Fibroblast of lung (primary cell): Measurements from ENCODE around the gene ARL15. TPM values are rescaled to one million over a fixed set of nuclear protein-coding genes. Genes with fewer than 3 reads are reported as not detected.
A peak's percentile ranks its signal among the peaks of the same experiment; 100 is the strongest.

ENCODE experiments used
- DNase-seq, 2 donors: peaks; one replicate each; pipeline versions ENCODE4 v3.0.0 to v3.0.0-alpha.2; 2010; ENCODE audit warnings: low read depth in 2 of 2
- H2AFZ ChIP-seq: 2 replicates; pipeline ENCODE4 v1.5.1; 2012; ENCODE audit warnings: low read length, control low read depth, inconsistent platforms
- H3K27ac ChIP-seq: 2 replicates; pipeline ENCODE4 v1.5.1; 2011; ENCODE audit warnings: low read length, control low read depth; ENCODE audit not compliant: insufficient read depth
- H3K27me3 ChIP-seq: 2 replicates; pipeline ENCODE4 v1.5.1; 2011; ENCODE audit warnings: mild to moderate bottlenecking, low read length; ENCODE audit not compliant: control insufficient read depth, insufficient read depth
- H3K36me3 ChIP-seq: 2 replicates; pipeline ENCODE4 v1.5.1; 2011; ENCODE audit warnings: low read length; ENCODE audit not compliant: control insufficient read depth, insufficient read depth
- H3K4me1 ChIP-seq: 2 replicates; pipeline ENCODE4 v1.5.1; 2011; ENCODE audit warnings: low read length; ENCODE audit not compliant: control insufficient read depth, insufficient read depth; ENCODE audit errors: extremely low read depth
- H3K4me2 ChIP-seq: 2 replicates; pipeline ENCODE4 v1.5.1; 2011; ENCODE audit warnings: low read length, control low read depth; ENCODE audit not compliant: insufficient read depth; ENCODE audit errors: extremely low read depth
- H3K4me3 ChIP-seq, 4 experiments: fragments of 200-600 bp in 1 of 4; sonication (generic) in 1 of 4; replicated peaks in 1 of 4; 2 replicates each; pipeline ENCODE4 v1.5.1; 2011 to 2016; ENCODE audit warnings: low read length in 4 of 4, low read depth in 3 of 4, mild to moderate bottlenecking in 3 of 4, control low read depth in 2 of 4, inconsistent platforms in 1 of 4, mixed read lengths in 1 of 4; ENCODE audit not compliant: insufficient read depth in 1 of 4; ENCODE audit errors: control extremely low read depth in 1 of 4
- H3K79me2 ChIP-seq: 2 replicates; pipeline ENCODE4 v1.5.1; 2012; ENCODE audit warnings: mild to moderate bottlenecking, low read length, inconsistent platforms; ENCODE audit not compliant: control insufficient read depth, insufficient read depth
- H3K9ac ChIP-seq: 2 replicates; pipeline ENCODE4 v1.5.1; 2011; ENCODE audit warnings: mild to moderate bottlenecking, low read length, control low read depth; ENCODE audit not compliant: insufficient read depth
- H3K9me3 ChIP-seq: 2 replicates; pipeline ENCODE4 v1.5.1; 2012; ENCODE audit warnings: low read depth, low read length; ENCODE audit not compliant: control insufficient read depth, insufficient read depth
- H4K20me1 ChIP-seq: 2 replicates; pipeline ENCODE4 v1.5.1; 2011; ENCODE audit warnings: low read length; ENCODE audit not compliant: control insufficient read depth, insufficient read depth; ENCODE audit errors: extremely low read depth
- CTCF ChIP-seq, 2 donors: IDR thresholded peaks in 1 of 2; conservative IDR thresholded peaks in 1 of 2; 1 replicate in 1 of 2; 2 replicates in 1 of 2; pipeline ENCODE4 v1.5.1; 2011 to 2012; ENCODE audit warnings: low read length in 2 of 2, control low read depth in 1 of 2, inconsistent platforms in 1 of 2, low read depth in 1 of 2, mild to moderate bottlenecking in 1 of 2
- EZH2 ChIP-seq: IDR thresholded peaks from 2 replicates; pipeline ENCODE4 v1.5.1; 2012; ENCODE audit warnings: low read length, control low read depth, mild to moderate bottlenecking; ENCODE audit errors: missing control alignments
- polyA plus RNA-seq, 2 donors: library from polyadenylated mRNA; depleted of rRNA in 1 of 2; stranded (reverse) in 1 of 2; unstranded in 1 of 2; fragments of >200 nt; gene quantifications; 2 replicates each; pipeline ENCODE4 v1.2.1, GENCODE V29; 2011 to 2012; ENCODE audit warnings: missing spikeins in 1 of 2
- total RNA-seq: library from RNA; depleted of rRNA; stranded (reverse); fragments of >200 nt; gene quantifications from 2 replicates; pipeline ENCODE4 v1.2.1, GENCODE V29; 2014

The ARL15 gene
- total and polyA plus RNA-seq, 2 donors (not counting 1 experiment from before 2014, with no cell fraction given), result 20.6 to 28.7 TPM

- no peak overlapping the region for H3K9ac ChIP-seq
- no peak overlapping the region for H3K27ac ChIP-seq
- H3K4me3 ChIP-seq, result no peak overlapping the region
- no peak overlapping the region for H3K4me2 ChIP-seq
- H3K36me3 ChIP-seq, result no peaks in the 10 kb centered on the region
- peak in 1 of 2 donors; percentile 12 for DNase-seq
- no peaks in the 10 kb centered on the region for H3K9me3 ChIP-seq
- TF ChIP-seq EZH2, result no peak
- TF ChIP-seq CTCF (conservative IDR thresholded peaks at IDR 0.05 in 1 of 2, IDR thresholded peaks at IDR 0.05 in 1 of 2; ENCODE audit: low read depth in 1 of 2, low read length in 2 of 2), result no peak
- H3K79me2 ChIP-seq, result no peaks in the 10 kb centered on the region
- no peaks in the 10 kb centered on the region for H3K4me1 ChIP-seq
- no peaks in the 10 kb centered on the region for H3K27me3 ChIP-seq
- H2AFZ ChIP-seq, result no peak overlapping the region
- H4K20me1 ChIP-seq, result no peaks in the 10 kb centered on the region
These were observed 236.6 kb downstream of the ARL15 start for GRCh38 chr5:54073735-54074134.

- DNase-seq, result no peak
- Histone ChIP-seq H3K4me3 (no peak overlapping the region), H3K4me2 (no peak overlapping the region), H3K27ac (no peak overlapping the region), H4K20me1 (no peaks in the 10 kb centered on the region), H3K9me3 (no peaks in the 10 kb centered on the region), H3K4me1 (no peaks in the 10 kb centered on the region), H2AFZ (no peak overlapping the region), H3K79me2 (no peaks in the 10 kb centered on the region), H3K36me3 (no peaks in the 10 kb centered on the region), H3K27me3 (no peaks in the 10 kb centered on the region), H3K9ac (no peak overlapping the region)
- no peak for TF ChIP-seq EZH2
- no peak for TF ChIP-seq CTCF (conservative IDR thresholded peaks at IDR 0.05 in 1 of 2, IDR thresholded peaks at IDR 0.05 in 1 of 2; ENCODE audit: low read depth in 1 of 2, low read length in 2 of 2)
These were observed 237.2 kb downstream of the ARL15 start for GRCh38 chr5:54073131-54073530.

- H3K4me1 ChIP-seq, result peaks cover 8% of the 10 kb centered on the region
- H3K27me3 ChIP-seq, result no peaks in the 10 kb centered on the region
- no peaks in the 10 kb centered on the region for H3K36me3 ChIP-seq
- H3K9ac ChIP-seq, result no peak overlapping the region
- no peak overlapping the region for H2AFZ ChIP-seq
- peak in 1 of 2 donors; percentile 3 for TF ChIP-seq CTCF (conservative IDR thresholded peaks at IDR 0.05 in 1 of 2, IDR thresholded peaks at IDR 0.05 in 1 of 2; ENCODE audit: low read depth in 1 of 2, low read length in 2 of 2)
- TF ChIP-seq EZH2, result no peak
- no peak for DNase-seq
- no peak overlapping the region for H3K4me3 ChIP-seq
- no peak overlapping the region for H3K27ac ChIP-seq
- no peaks in the 10 kb centered on the region for H3K79me2 ChIP-seq
- no peaks in the 10 kb centered on the region for H4K20me1 ChIP-seq
- no peak overlapping the region for H3K4me2 ChIP-seq
- no peaks in the 10 kb centered on the region for H3K9me3 ChIP-seq
These were observed 243.9 kb downstream of the ARL15 start for GRCh38 chr5:54066433-54066832.
